Measurements from ENCODE around the gene PROM1.

DNA sequence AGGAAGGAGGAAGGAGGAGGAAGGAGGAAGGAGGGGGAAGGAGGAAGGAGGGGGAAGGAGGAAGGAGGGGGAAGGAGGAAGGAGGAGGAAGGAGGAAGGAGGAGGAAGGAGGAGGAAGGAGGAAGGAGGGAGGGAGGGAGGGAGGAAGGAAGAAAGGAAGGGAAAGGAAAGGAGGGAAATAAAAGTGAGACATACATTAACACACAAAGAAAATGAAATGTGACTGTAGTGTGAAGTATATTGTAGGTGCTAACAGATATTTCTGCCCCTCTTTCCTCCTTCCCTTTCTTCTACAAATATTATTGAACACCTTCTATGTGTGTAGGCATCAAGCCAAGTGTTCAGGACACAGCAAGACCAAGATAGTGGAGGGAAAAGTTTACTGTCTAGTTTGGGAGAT lies 26.4 kb upstream of the PROM1 start:
- TF ChIP-seq, protein P1, sequence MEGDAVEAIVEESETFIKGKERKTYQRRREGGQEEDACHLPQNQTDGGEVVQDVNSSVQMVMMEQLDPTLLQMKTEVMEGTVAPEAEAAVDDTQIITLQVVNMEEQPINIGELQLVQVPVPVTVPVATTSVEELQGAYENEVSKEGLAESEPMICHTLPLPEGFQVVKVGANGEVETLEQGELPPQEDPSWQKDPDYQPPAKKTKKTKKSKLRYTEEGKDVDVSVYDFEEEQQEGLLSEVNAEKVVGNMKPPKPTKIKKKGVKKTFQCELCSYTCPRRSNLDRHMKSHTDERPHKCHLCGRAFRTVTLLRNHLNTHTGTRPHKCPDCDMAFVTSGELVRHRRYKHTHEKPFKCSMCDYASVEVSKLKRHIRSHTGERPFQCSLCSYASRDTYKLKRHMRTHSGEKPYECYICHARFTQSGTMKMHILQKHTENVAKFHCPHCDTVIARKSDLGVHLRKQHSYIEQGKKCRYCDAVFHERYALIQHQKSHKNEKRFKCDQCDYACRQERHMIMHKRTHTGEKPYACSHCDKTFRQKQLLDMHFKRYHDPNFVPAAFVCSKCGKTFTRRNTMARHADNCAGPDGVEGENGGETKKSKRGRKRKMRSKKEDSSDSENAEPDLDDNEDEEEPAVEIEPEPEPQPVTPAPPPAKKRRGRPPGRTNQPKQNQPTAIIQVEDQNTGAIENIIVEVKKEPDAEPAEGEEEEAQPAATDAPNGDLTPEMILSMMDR (IDR thresholded peaks at IDR 0.05) = no peak
- TF ChIP-seq POLR2A (IDR thresholded peaks at IDR 0.05) = no peak
